ENCODE data around the gene PRMT5.

PRMT5 gene

GRCh38 chr14:22896356-22896755 is 32.8 kb downstream of the PRMT5 start:
- DNase-seq, result no peak

GRCh38 chr14:22895402-22895801 is 33.8 kb downstream of the PRMT5 start:
- DNase-seq, result no peak

GRCh38 chr14:22893706-22894105 is 35.5 kb downstream of the PRMT5 start:
- DNase-seq, result no peak

- no peak for DNase-seq
These were observed 36.7 kb downstream of the PRMT5 start for GRCh38 chr14:22892488-22892887.

- no peak for DNase-seq
These were observed 38.8 kb downstream of the PRMT5 start for GRCh38 chr14:22890416-22890815.

- DNase-seq, result no peak
These were observed 40.5 kb downstream of the PRMT5 start for GRCh38 chr14:22888662-22889061.

- no peak for DNase-seq
These were observed 41.2 kb downstream of the PRMT5 start for GRCh38 chr14:22887990-22888378.

GRCh38 chr14:22887260-22887989 is 41.8 kb downstream of the PRMT5 start:
- DNase-seq, result peak; percentile 97

GRCh38 chr14:22886500-22887259 is 42.5 kb downstream of the PRMT5 start:
- DNase-seq, result peak; percentile 60

GRCh38 chr14:22885975-22886374 is 43.2 kb downstream of the PRMT5 start:
- DNase-seq, result no peak

- no peak for DNase-seq
These were observed 44.2 kb downstream of the PRMT5 start for GRCh38 chr14:22884738-22885523.

GRCh38 chr14:22884076-22884737 is 45.0 kb downstream of the PRMT5 start:
- DNase-seq, result no peak

- no peak for DNase-seq
These were observed 45.8 kb downstream of the PRMT5 start, which contains the start of gene REM2 for GRCh38 chr14:22883173-22883976. Gene REM2, plus strand, starts transcription at chr14:22883222. Its CDS starts 66 bp downstream, at chr14:22883288.

GRCh38 chr14:22882529-22883172 is 46.5 kb downstream of the PRMT5 start:
- peak; percentile 22 for DNase-seq

- no peak for DNase-seq
These were observed 47.1 kb downstream of the PRMT5 start for GRCh38 chr14:22882064-22882463.

- no peak for DNase-seq
These were observed 50.6 kb downstream of the PRMT5 start for GRCh38 chr14:22878271-22879246.

GRCh38 chr14:22877000-22877501 is 52.1 kb downstream of the PRMT5 start:
- DNase-seq, result no peak

- no peak for DNase-seq
These were observed 53.3 kb downstream of the PRMT5 start for GRCh38 chr14:22875748-22876319.

- DNase-seq, result no peak
These were observed 54.0 kb downstream of the PRMT5 start for GRCh38 chr14:22875003-22875747.

Measured in DMS153 (cell line).